ENCODE measurements around the gene AKT3.

DNA sequence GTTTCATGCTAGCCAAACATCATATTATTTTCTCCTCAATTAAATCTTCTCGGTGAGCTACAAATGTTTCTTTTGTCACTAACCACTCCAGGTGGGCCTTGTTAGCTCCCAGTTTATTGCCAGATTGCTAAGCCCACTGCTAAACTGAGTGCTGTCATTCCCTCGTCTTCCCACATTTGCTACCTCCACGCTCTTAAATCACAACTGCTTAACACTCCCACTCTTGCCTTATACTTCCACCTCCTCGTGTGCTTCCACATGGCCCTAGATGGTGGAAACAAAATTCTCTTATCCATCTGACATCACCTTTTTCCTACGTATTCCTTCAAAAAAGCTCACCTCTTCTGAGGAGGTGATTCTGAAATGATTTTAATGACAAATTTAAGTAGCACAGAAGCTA is 34.6 kb upstream of the AKT3 start:
- TF ChIP-seq, protein P1, sequence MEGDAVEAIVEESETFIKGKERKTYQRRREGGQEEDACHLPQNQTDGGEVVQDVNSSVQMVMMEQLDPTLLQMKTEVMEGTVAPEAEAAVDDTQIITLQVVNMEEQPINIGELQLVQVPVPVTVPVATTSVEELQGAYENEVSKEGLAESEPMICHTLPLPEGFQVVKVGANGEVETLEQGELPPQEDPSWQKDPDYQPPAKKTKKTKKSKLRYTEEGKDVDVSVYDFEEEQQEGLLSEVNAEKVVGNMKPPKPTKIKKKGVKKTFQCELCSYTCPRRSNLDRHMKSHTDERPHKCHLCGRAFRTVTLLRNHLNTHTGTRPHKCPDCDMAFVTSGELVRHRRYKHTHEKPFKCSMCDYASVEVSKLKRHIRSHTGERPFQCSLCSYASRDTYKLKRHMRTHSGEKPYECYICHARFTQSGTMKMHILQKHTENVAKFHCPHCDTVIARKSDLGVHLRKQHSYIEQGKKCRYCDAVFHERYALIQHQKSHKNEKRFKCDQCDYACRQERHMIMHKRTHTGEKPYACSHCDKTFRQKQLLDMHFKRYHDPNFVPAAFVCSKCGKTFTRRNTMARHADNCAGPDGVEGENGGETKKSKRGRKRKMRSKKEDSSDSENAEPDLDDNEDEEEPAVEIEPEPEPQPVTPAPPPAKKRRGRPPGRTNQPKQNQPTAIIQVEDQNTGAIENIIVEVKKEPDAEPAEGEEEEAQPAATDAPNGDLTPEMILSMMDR (conservative IDR thresholded peaks at IDR 0.05; ENCODE audit: low read length): no peak
- no peak for TF ChIP-seq EZH2phosphoT487 (IDR thresholded peaks at IDR 0.05; ENCODE audit: borderline replicate concordance)
